HG03280 (cell line): Measurements from ENCODE around the gene LYST.
"Not testable (repeated sequence)": the region's sequence is repeated elsewhere in the genome, so short reads cannot be mapped to it uniquely, and the experiment has no call there.

ENCODE experiments used
- ATAC-seq: cut with Tn5 transposase; IDR thresholded peaks from one replicate; pipeline ENCODE4 v1.9.1; 2021; ENCODE audit warnings: mild to moderate bottlenecking, moderate library complexity; ENCODE audit not compliant: unreplicated experiment

The LYST gene

GRCh38 chr1:235821361-235821981 is 45.2 kb downstream of the LYST start:
- no peak for ATAC-seq

GRCh38 chr1:235820061-235820460 is 46.6 kb downstream of the LYST start:
- no peak for ATAC-seq

GRCh38 chr1:235818632-235819136 is 48.0 kb downstream of the LYST start:
- ATAC-seq: no peak

DNA sequence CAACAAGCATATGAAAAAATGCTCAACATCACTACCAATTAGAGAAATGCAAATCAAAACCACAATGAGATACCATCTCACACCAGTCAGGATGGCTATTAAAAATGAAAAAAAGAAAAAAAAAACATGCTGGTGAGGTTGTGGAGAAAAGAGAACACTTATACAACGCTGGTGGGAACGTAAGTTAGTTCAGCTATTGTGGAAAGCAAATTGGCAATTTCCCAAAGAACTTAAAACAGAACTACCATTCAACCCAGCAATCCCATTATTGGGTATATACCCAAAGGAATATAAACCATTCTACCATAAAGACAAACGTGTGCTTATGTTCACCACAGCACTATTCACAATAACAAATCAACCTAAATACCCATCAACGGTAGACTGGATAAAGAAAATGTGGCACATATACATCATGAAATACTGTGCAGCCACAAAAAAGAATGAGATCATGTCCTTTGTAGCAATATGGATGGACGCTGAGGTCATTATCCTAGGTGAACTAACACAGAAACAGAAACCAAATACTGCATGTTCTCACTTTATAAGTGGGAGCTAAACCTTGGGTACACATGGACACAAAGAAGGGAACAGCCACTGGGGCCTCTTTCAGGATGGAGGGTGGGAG is 49.5 kb downstream of the LYST start:
- no peak for ATAC-seq

- no peak for ATAC-seq
Observed at GRCh38 chr1:235809688-235810397, 56.9 kb downstream of the LYST start.

GRCh38 chr1:235808223-235808622 is 58.5 kb downstream of the LYST start:
- no peak for ATAC-seq

DNA sequence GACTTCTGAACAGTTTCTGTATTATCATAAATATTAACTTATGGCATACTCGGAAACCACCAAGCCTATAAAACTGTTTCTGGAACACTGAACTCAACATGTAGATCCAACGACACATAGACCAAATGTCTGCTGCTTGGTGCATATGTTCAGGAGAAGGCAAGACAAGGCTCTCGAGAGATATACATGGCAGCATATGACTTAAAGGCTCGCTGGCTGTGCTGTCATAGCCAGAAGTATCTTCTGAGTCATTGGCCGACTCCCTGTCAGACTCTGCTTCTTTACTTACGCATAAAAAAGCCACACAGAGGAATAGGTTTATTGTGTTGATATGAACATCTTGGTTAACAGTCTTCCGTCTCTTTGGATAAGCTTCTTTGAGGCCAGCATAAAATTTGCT is 60.6 kb downstream of the LYST start:
- ATAC-seq: no peak

GRCh38 chr1:235802573-235803346 is 63.9 kb downstream of the LYST start:
- ATAC-seq: no peak

DNA sequence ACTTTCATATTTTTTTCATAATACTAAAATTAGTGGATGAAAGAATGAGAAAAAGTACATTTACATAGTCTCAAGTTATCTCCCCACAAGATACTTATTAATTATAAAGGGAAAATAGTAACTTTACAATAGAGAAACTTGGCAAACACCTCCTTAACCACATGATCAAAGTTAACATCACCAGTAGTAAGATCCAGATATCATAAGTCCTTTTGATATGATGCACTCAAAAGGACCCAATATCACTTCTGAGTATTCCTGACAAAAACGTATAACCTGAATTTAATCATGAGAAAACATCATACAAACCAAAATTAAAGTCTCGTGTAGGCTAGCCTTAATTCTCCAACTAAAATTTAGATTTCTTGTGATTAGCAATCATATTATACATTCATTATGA is 67.4 kb downstream of the LYST start:
- ATAC-seq: no peak

- ATAC-seq: no peak
Observed at GRCh38 chr1:235791532-235792060, 75.1 kb downstream of the LYST start.

GRCh38 chr1:235790123-235790522 is 76.6 kb downstream of the LYST start:
- ATAC-seq: no peak

GRCh38 chr1:235786227-235786898 is 80.3 kb downstream of the LYST start:
- not testable (repeated sequence) for ATAC-seq

GRCh38 chr1:235784950-235785349 is 81.8 kb downstream of the LYST start:
- no peak for ATAC-seq

DNA sequence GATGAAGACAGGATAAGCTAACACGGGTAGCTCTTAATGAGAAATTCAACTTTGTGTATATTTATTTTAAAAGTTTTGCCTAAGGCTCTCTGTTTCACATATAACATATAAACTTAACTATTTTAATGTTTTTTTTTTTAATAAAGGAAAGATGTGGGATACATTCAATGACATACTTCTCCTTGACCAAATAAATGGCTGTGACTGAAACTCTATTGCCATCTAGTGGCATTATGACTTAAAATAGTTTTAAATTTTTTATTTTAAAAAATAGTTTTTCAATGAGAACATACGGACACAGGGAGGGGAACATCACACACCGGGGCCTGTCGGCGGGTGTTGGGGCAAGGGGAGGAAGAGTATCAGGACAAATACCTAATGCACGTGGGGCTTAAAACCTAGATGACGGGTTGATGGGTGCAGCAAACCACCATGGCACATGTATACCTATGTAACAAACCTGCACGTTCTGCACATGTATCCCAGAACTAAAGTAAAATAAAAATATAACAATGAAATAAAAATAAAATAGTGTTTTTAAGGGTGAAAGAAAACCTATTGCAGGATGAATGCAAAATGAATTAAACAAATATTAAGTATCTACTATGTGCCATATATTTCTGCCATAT is 83.4 kb downstream of the LYST start:
- ATAC-seq: no peak

GRCh38 chr1:235782601-235783000 is 84.1 kb downstream of the LYST start:
- ATAC-seq: no peak

- ATAC-seq: no peak
Observed at GRCh38 chr1:235781807-235782206, 84.9 kb downstream of the LYST start.

DNA sequence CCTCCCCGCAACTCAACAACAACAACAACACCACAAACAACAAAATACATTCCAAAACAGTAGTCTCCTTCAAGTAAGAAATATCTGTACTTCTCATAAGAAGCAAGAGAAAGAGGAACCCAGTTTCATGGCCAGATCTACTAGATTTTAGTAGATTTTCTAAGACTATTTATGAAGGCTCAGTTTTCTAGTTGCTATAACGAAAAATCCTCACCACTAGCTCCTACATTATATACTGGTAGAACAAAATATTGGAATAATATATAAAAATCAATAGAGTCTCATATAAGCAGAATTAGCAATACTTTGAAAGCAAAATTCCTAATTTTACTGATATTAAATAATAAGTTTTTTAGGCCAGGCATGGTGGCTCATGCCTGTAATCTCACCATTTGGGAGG is 86.9 kb downstream of the LYST start:
- no peak for ATAC-seq

DNA sequence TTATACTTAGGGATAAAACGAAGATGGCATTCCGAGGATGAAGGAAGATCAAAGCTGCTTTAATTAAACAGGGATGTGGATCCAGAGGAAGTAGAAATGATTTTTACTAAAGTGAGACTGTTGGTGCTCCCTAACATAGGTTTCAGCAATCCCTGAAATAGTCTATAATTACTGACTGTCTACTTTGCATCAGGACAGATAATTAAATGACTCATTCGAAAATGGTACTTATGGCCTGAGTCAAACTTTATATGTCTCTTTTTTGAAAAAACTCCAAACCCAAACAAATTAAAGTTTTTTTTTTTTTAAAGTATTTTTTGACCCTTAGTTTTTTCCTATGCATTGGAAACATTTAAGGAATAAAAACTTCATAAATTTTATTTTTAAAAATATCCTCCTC is 90.3 kb downstream of the LYST start:
- no peak for ATAC-seq

- no peak for ATAC-seq
Observed at GRCh38 chr1:235775246-235775860, 91.4 kb downstream of the LYST start.

GRCh38 chr1:235767795-235768194 is 98.9 kb downstream of the LYST start:
- ATAC-seq: peak; percentile 94
